Erythroblast (primary cell): ENCODE data around the gene SCNM1.

Experiments
- GATA1 ChIP-seq: IDR thresholded peaks from 2 replicates; pipeline ENCODE4 v1.6.1; 2011; ENCODE audit warnings: low read depth, mild to moderate bottlenecking, control low read depth, low read length, moderate library complexity
- POLR2A ChIP-seq: IDR thresholded peaks from 2 replicates; pipeline ENCODE4 v1.6.1; 2011; ENCODE audit warnings: mild to moderate bottlenecking, low read length

GRCh38 chr1:151135433-151136385, 30.2 kb upstream of the SCNM1 start:
- TF ChIP-seq POLR2A (no peak), GATA1 (no peak)
